ENCODE measurements around the gene PKN1.

DNA sequence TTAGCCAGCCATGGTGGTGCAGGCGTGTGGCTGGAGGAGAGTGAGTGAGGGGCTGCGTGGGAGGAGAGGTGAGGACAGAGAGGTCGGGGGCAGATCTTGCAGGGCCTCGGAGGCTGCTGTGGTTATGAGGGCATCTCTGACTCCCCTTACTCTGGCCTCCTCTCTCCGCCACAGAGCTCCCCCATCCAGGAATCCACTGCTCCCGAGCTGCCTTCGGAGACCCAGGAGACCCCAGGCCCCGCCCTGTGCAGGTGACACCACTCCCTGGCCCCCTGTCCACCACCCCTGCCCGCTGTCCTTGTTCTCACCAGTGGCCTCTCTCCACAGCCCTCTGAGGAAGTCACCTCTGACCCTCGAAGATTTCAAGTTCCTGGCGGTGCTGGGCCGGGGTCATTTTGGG, 34.3 kb downstream of the PKN1 start:
- TF ChIP-seq, protein P1, sequence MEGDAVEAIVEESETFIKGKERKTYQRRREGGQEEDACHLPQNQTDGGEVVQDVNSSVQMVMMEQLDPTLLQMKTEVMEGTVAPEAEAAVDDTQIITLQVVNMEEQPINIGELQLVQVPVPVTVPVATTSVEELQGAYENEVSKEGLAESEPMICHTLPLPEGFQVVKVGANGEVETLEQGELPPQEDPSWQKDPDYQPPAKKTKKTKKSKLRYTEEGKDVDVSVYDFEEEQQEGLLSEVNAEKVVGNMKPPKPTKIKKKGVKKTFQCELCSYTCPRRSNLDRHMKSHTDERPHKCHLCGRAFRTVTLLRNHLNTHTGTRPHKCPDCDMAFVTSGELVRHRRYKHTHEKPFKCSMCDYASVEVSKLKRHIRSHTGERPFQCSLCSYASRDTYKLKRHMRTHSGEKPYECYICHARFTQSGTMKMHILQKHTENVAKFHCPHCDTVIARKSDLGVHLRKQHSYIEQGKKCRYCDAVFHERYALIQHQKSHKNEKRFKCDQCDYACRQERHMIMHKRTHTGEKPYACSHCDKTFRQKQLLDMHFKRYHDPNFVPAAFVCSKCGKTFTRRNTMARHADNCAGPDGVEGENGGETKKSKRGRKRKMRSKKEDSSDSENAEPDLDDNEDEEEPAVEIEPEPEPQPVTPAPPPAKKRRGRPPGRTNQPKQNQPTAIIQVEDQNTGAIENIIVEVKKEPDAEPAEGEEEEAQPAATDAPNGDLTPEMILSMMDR (IDR thresholded peaks at IDR 0.05; ENCODE audit: borderline replicate concordance, extremely low read depth, low read length, poor library complexity, severe bottlenecking): no peak
- TF ChIP-seq EZH2 (IDR thresholded peaks at IDR 0.05; ENCODE audit: borderline replicate concordance, low read depth, low read length, severe bottlenecking): no peak
